MM.1S (cell line): Measurements from ENCODE around the gene TAS2R60.
"Not testable (repeated sequence)": the region's sequence is repeated elsewhere in the genome, so short reads cannot be mapped to it uniquely, and the experiment has no call there.

Source experiments
- DNase-seq: peaks from one replicate; pipeline ENCODE4 v3.0.0-alpha.2; 2015
- H2AFZ ChIP-seq: fragments of 300-600 bp; sonication (generic); 2 replicates; pipeline ENCODE4 v1.6.0; 2016; ENCODE audit warnings: antibody characterized with exemption, low read length
- H3F3A ChIP-seq: fragments of 300-600 bp; sonication (generic); 2 replicates; pipeline ENCODE4 v1.6.1; 2016; ENCODE audit warnings: mild to moderate bottlenecking, antibody characterized with exemption, low read length, moderate library complexity, mixed read lengths; ENCODE audit not compliant: insufficient read depth
- H3K27ac ChIP-seq: fragments of 300-600 bp; sonication (generic); 2 replicates; pipeline ENCODE4 v1.5.1; 2016; ENCODE audit warnings: mild to moderate bottlenecking, low read length
- H3K27me3 ChIP-seq: fragments of 300-600 bp; sonication (generic); replicated peaks from 2 replicates; pipeline ENCODE4 v1.6.0; 2016; ENCODE audit warnings: low read length; ENCODE audit not compliant: insufficient read depth
- H3K36me3 ChIP-seq: fragments of 300-600 bp; sonication (generic); replicated peaks from 2 replicates; pipeline ENCODE4 v1.6.1; 2016; ENCODE audit warnings: mild to moderate bottlenecking, low read length, mixed read lengths; ENCODE audit not compliant: insufficient read depth
- H3K4me1 ChIP-seq: fragments of 300-600 bp; sonication (generic); 2 replicates; pipeline ENCODE4 v1.6.1; 2016; ENCODE audit warnings: low read length, mixed read lengths
- H3K4me2 ChIP-seq: fragments of 300-600 bp; sonication (generic); 2 replicates; pipeline ENCODE4 v1.6.0; 2016; ENCODE audit warnings: low read depth, low read length
- H3K4me3 ChIP-seq: fragments of 300-600 bp; sonication (generic); 2 replicates; pipeline ENCODE4 v1.5.1; 2016; ENCODE audit warnings: low read length, mixed read lengths
- H3K79me2 ChIP-seq: fragments of 300-600 bp; sonication (generic); 2 replicates; pipeline ENCODE4 v1.6.1; 2016; ENCODE audit warnings: mixed run types, low read length, mixed read lengths
- H3K9ac ChIP-seq: fragments of 300-600 bp; sonication (generic); 2 replicates; pipeline ENCODE4 v1.6.1; 2016; ENCODE audit warnings: low read length, mixed read lengths
- H3K9me2 ChIP-seq: fragments of 300-600 bp; sonication (generic); replicated peaks from 2 replicates; pipeline ENCODE4 v1.6.1; 2016; ENCODE audit warnings: mild to moderate bottlenecking, low read length, mixed read lengths; ENCODE audit not compliant: insufficient read depth
- H3K9me3 ChIP-seq: fragments of 300-600 bp; sonication (generic); replicated peaks from 2 replicates; pipeline ENCODE4 v1.6.1; 2016; ENCODE audit warnings: mild to moderate bottlenecking, low read length, mixed read lengths; ENCODE audit not compliant: insufficient read depth
- H4K20me1 ChIP-seq: fragments of 300-600 bp; sonication (generic); 2 replicates; pipeline ENCODE4 v1.6.1; 2016; ENCODE audit warnings: mild to moderate bottlenecking, low read length, moderate library complexity, mixed read lengths; ENCODE audit not compliant: insufficient read depth
- CTCF ChIP-seq: fragments of 300-600 bp; sonication (generic); IDR thresholded peaks from 2 replicates; pipeline ENCODE4 v1.5.1; 2016; ENCODE audit warnings: antibody characterized with exemption, low read length, mixed read lengths
- EZH2 ChIP-seq: fragments of 300-600 bp; sonication (generic); optimal IDR thresholded peaks from 2 replicates; pipeline ENCODE3; 2017; ENCODE audit warnings: low read depth, mild to moderate bottlenecking, antibody characterized with exemption, low read length, mixed read lengths
- EZH2phosphoT487 ChIP-seq: fragments of 300-600 bp; sonication (generic); IDR thresholded peaks from 2 replicates; pipeline ENCODE4 v1.6.1; 2018; ENCODE audit warnings: antibody characterized with exemption, low read length

The TAS2R60 gene

DNA sequence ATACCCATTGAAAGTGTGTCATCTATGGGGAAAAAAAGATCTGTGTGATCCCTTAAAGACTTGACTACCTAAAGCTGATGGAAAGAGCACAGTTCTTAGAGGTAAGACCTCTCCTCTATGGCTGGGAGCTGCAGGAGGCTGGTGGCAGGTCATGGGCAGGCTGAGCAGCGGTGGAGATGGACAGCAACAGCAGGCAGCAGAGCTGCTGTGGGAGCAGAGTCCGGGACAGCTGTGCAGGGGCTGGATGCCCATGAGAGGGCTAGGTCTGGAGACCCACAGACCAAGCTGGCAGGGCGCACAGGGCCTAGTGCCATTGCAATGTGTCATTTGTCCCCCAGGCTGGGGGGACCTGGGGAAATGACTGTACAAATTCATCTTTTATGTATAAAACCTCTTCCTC lies 21.2 kb upstream of the TAS2R60 start:
- H3F3A ChIP-seq: no peaks in the 10 kb centered on the region
- H3K27ac ChIP-seq: no peak overlapping the region

DNA sequence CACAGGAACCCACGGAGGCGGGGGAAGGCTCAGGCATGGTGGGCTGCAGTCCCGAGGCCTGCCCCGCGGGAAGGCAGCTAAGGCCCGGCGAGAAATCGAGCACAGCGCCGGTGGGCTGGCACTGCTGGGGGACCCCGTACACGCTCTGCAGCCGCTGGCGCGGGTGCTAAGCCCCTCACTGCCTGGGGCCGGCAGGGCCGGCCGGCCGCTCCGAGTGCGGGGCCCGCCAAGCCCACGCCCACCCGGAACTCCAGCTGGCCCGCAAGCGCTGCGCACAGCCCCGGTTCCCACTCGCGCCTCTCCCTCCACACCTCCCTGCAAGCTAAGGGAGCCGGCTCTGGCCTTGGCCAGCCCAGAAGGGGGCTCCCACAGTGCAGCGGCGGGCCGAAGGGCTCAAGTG lies 18.8 kb upstream of the TAS2R60 start:
- H3K36me3 ChIP-seq, H3K27me3 ChIP-seq, H3K4me2 ChIP-seq, H3K9me2 ChIP-seq, H3F3A ChIP-seq, H3K4me3 ChIP-seq, H3K27ac ChIP-seq, H3K4me1 ChIP-seq, H3K79me2 ChIP-seq, H2AFZ ChIP-seq, H3K9me3 ChIP-seq, H3K9ac ChIP-seq, H4K20me1 ChIP-seq, DNase-seq: not testable (repeated sequence)

More for the DNA sequence above, 21.2 kb upstream of the TAS2R60 start:
- H4K20me1 ChIP-seq: no peaks in the 10 kb centered on the region
- H3K9me3 ChIP-seq: no peaks in the 10 kb centered on the region
- no peaks in the 10 kb centered on the region for H3K4me1 ChIP-seq
- no peak overlapping the region for H3K4me2 ChIP-seq
- H3K79me2 ChIP-seq: no peaks in the 10 kb centered on the region
- DNase-seq: no peak
- TF ChIP-seq EZH2phosphoT487 (no peak), EZH2 (no peak)
- no peak overlapping the region for H2AFZ ChIP-seq
- H3K9ac ChIP-seq: no peak overlapping the region
- H3K27me3 ChIP-seq: no peaks in the 10 kb centered on the region
- no peaks in the 10 kb centered on the region for H3K36me3 ChIP-seq
- H3K4me3 ChIP-seq: no peak overlapping the region
- no peaks in the 10 kb centered on the region for H3K9me2 ChIP-seq

DNA sequence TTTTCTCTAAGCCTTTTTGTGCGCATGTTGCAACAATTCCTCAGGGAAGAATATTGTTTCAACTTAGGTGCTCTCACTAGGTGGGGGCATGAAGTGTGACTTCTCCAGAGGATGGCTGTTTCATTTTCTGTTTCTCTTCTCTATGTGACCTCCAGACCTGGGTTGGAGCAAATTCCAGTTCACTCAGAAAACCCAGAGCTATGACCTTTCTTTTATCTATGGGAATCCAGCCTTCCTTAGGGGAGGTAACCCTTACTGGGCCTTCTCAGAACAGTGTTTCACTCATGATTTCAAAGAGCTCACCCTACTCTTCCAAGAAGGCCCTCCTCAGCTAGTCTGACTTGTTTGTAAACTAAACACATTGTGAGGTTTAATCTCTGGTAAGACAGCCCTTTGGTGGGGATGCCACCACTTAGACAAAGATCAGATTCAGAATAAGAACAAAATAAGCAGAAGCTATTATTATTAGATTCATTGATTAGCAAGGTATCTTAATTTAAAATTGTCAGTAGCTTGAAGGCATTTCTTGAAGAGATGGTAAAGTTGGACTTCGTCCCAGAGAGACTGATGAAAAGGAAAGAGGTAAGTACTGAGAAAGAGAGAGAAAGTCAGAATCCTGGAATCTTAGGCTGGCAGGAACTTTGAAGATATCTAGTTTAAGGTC lies 16.6 kb upstream of the TAS2R60 start:
- H3K4me2 ChIP-seq: peak overlapping the region; percentile 24
- H3F3A ChIP-seq: no peaks in the 10 kb centered on the region
- TF ChIP-seq CTCF (no peak), EZH2 (no peak), EZH2phosphoT487 (no peak)
- H3K9ac ChIP-seq: no peak overlapping the region
- no peak overlapping the region for H3K27ac ChIP-seq
- DNase-seq: peak; percentile 43
- H3K4me1 ChIP-seq: no peaks in the 10 kb centered on the region
- no peaks in the 10 kb centered on the region for H3K9me3 ChIP-seq
- H3K4me3 ChIP-seq: no peak overlapping the region
- peak overlapping the region; percentile 52 for H2AFZ ChIP-seq
- no peaks in the 10 kb centered on the region for H3K27me3 ChIP-seq
- H3K9me2 ChIP-seq: no peaks in the 10 kb centered on the region
- H3K79me2 ChIP-seq: no peaks in the 10 kb centered on the region
- no peaks in the 10 kb centered on the region for H3K36me3 ChIP-seq
- H4K20me1 ChIP-seq: no peaks in the 10 kb centered on the region

DNA sequence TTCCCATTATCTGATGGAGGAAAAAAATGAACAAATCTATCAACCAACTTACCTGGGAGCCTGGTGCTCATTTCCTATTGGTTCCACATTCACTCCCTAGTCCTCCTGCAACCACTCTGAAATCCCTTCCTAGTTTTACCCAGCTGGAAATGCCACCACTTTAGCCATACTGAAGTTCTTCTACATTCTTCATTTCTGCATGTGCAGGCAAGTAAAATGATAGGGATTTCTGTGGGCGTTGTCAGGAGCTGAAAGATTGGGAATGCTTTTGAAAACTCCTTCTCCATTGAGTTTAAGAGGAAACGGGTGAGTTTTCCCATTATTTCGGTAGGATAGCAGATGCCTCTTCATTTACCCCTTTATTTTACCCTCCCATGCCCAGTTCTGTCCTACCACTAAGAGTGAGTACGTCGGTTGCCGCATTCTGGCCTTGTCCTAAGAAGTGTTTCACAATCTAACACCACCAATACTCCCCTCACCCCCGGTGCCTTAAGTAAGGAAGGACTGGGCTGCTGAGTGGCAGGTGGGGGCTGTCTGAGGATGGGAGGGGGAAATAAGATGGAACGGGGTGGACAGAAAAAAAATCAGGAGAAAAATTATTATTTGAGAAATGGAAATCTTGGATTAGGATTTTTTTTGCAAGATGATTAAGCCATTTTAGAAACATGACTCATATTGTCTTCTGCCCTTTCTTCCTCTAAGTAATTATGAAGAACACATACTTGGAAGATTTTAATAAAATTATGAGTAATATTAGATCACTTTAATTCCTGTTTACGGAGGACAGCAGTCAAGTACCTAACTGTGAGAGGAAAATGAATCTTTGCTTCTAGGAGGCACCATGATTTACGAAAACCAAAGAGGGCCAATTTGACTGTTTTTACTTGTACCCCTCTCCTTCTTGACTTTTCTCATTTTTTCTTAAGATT lies 13.2 kb upstream of the TAS2R60 start:
- Histone ChIP-seq H3K36me3 (no peaks in the 10 kb centered on the region), H3K27me3 (no peaks in the 10 kb centered on the region), H4K20me1 (no peaks in the 10 kb centered on the region), H3K4me2 (no peak overlapping the region), H3K4me3 (no peak overlapping the region), H2AFZ (no peak overlapping the region), H3F3A (no peaks in the 10 kb centered on the region), H3K9me2 (no peaks in the 10 kb centered on the region), H3K9ac (no peak overlapping the region), H3K9me3 (no peaks in the 10 kb centered on the region), H3K27ac (no peak overlapping the region), H3K79me2 (no peaks in the 10 kb centered on the region), H3K4me1 (no peaks in the 10 kb centered on the region)
- DNase-seq: no peak
- TF ChIP-seq EZH2phosphoT487 (no peak), EZH2 (no peak), CTCF (no peak)
